HPDE6-E6E7 (cell line): ENCODE measurements around the gene MAML1.

Experiments
- DNase-seq: peaks from one replicate; pipeline ENCODE4 v3.0.0; 2011; ENCODE audit warnings: missing footprints; ENCODE audit errors: extremely low spot score

The MAML1 gene

DNA sequence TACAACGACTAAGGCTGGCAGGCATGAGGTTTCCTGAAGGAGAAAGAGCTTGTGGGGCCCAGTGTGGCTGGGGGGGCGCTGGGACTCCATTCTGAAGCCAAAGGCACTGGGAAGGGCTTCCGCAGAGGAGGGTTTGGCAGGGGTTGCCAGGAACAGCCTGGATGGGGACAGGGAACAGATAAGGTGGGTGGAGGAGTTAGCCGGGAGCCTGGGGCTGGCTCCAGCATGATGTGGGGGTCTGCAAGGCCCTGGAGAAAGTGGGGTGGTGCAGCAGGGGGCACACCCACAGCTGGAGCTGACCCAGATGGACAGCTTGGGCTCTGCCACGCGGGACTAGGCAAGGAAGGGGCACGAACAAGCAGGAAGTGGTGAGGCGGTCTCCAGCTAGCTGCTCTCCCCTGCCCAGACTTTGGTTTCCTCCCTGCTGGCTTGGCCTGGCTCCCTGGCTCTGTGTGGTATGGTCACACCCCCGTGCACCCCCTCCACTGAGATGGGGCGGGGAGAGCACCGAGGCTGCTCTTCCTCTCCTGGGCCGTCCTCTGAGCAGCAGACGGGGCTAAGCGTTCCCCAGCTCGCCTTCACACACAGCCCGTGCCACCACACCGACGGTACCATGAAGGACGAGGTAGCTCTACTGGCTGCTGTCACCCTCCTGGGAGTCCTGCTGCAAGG is 61.0 kb downstream of the MAML1 start, which contains the start of gene LTC4S:
Gene LTC4S (plus strand): TSS at position 519 of the 672 bp plus-strand sequence. CDS start 95 bp downstream, at position 614.
- no peak for DNase-seq

DNA sequence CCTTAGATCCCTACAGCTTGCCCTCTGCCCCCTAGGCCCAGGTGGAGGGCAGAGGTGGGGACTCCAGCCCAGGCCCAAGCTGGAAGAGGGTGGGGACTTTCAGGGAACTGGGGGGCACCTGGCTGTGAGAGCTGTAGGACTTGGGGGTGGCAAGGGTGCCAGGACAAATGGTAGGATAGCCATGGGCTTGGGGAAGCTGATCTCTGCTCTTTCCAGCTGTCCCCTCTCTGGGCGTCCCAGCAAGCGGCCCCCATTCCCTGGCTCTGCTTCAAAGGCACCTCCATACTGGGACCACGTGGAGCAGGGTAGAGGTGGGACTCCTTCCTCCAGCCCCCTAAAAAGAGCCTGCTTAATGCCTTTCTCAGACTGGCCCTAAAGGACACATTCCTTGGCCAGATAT is 61.5 kb downstream of the MAML1 start:
- no peak for DNase-seq

DNA sequence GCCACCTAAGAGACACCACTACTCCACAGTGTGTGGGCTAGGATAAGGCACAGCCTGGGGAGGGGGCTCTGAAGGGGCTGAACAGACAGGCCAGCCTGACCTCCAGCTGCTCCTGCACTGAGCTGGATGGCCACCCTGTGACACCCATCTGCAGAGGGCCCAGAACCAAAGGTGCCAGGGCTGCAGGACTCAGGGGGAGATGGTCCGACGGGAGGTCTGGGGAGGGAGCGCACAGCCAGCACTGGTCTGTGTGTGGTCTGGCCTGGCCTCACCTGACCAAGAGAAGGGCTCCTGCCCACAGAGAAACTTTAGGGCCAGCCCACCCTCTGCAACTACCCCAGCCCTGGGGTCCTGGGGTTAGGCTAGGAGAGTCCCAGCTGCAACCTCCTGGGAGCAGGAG is 62.0 kb downstream of the MAML1 start:
- DNase-seq, result no peak

DNA sequence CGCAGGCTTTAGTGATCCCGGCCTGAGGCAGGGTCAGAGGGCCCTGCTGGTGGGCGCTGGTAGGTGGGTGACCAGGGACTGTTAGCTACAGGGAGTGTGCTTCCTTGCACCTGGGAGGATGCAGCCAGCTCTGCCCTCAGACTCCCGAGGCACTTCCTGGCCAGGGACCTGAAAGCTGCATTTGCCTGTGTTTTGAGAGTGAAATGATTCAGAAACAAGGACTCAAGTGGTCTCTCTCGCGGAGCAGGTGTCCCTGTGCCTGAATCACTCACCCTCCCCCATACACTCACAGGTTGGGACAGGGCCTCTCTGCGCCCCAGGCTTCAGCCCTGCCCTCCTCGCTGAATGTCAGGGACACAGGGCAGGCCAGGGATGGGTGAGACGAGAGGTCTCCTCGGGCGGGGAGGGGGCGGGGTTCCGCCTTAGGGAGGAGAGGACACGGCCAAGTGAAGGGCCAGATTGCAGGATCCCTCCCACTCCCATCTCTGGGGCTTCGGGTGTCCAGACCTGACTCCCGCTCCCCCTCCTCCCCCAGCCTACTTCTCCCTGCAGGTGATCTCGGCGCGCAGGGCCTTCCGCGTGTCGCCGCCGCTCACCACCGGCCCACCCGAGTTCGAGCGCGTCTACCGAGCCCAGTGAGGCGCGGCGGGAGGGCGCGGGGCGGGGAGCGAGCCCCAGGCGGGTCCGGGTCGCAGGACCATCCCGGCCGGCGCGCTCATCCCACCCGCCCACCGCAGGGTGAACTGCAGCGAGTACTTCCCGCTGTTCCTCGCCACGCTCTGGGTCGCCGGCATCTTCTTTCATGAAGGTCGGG is 62.6 kb downstream of the MAML1 start:
- DNase-seq, result peak; percentile 14

DNA sequence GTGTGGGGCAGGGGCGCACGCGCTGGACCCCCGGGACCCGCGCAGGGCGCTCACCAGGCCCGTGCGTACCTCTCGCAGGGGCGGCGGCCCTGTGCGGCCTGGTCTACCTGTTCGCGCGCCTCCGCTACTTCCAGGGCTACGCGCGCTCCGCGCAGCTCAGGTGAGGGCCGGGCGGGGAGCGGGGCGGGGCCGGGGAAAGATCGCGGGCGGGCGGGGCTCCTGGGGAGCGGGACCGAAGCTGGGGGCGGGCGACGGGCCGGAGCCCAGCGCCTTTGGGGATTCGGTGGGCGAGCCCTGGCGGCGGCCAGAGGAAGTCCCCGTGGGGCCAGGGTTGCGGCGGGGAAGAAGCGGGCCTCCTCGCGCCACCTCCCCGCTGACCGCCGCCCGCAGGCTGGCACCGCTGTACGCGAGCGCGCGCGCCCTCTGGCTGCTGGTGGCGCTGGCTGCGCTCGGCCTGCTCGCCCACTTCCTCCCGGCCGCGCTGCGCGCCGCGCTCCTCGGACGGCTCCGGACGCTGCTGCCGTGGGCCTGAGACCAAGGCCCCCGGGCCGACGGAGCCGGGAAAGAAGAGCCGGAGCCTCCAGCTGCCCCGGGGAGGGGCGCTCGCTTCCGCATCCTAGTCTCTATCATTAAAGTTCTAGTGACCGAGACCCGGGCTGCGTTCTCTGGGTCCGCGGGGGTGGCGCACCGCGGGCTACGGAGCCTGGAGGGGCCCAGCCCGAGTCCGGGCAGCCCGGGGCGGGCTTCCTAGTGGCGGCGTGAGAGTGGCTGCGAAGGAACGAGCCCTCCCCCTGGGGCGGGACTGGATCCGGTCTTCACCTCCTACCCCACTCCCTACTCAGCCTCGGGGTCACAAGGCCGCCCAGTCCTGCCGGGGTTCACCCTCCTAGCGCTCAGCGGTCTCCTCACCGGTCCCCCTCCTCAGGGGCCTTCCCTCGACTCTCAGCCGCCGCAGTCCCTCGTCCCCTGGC is 63.5 kb downstream of the MAML1 start:
- DNase-seq, result peak; percentile 75

DNA sequence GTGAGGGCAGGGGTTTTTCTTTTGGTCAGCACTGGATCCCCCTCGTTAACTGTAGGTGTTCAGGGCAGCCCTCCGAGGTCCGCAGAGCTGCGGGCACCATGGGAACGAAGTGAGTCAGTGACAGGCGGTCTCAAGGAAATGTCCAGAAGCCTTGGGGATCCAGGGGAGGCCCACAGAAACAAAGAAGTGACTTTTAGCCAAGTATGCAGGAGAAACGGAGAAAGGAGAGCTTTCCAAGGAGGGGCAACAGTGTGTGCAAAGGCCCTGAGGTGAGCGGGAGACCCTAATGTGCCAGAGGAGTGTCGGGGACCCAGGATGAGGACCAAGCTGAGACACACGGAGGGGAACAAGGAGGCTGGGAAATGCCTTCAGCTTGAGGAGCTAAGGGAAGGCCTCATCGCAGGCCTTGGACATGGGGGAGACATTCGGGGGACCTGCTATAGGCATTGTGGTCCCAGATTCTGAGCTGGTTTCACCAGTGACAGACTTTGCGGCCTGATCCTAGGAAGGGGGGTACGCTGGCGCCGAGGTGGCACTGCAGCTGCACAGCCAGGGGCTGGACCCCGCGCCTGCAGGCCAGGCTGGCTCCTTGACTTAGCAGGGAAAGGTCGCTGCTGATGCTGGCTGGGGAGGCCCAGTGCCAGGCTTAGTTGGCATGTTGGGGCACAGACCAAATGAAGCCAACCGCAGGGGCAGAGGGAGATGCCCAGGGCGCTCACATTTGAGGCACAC is 64.4 kb downstream of the MAML1 start:
- DNase-seq, result no peak

DNA sequence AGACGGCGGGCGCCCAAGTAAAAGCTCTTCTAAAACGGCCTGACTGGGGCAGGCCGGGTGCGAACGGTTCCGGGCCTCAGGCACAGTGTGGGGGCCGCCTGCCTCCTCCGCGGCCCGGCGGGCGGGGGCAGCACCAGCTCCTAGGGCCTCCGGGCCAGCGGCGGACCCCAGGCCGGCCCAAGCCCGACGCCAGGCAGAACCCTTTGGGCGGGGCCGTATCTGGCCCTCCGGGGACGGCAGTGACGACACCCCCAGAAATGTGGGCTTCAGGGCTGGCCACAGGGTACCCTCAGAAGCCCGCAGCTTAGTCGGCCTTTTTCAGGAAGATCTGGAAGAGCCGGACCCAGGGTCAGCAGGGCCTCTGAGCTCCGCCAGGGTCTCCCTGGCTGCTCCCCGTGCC is 65.1 kb downstream of the MAML1 start:
- DNase-seq, result no peak

DNA sequence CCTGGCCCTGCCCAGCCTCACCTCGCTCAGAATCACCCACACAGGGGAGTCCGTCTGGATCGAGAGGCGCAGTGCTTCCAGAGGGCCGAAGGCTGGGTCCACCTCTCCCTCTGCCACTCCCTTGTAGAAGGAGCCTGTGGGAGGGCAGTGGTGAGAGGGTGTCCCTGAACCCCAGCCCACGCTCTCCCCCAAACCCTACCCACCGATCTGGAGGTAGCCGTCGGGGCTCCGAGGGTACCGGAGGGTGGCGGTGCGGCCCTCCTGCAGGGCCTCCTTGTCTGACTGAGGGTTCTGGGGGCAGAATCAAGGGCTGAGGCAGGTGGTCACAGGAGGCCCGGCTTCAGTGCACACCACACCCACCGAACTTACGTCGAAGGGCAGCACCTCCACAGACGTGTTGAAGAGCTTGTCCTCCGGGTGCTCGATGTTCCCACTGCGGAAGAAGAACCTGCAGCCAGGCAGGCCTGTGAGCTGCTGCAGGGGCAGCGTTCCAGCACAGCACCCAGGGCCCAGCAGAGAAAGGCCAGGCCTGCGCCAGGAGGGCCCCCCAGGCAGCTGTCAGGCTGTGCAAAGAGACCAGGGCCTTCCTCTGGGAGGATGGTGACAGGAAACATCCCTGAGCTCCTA is 65.6 kb downstream of the MAML1 start:
- no peak for DNase-seq

DNA sequence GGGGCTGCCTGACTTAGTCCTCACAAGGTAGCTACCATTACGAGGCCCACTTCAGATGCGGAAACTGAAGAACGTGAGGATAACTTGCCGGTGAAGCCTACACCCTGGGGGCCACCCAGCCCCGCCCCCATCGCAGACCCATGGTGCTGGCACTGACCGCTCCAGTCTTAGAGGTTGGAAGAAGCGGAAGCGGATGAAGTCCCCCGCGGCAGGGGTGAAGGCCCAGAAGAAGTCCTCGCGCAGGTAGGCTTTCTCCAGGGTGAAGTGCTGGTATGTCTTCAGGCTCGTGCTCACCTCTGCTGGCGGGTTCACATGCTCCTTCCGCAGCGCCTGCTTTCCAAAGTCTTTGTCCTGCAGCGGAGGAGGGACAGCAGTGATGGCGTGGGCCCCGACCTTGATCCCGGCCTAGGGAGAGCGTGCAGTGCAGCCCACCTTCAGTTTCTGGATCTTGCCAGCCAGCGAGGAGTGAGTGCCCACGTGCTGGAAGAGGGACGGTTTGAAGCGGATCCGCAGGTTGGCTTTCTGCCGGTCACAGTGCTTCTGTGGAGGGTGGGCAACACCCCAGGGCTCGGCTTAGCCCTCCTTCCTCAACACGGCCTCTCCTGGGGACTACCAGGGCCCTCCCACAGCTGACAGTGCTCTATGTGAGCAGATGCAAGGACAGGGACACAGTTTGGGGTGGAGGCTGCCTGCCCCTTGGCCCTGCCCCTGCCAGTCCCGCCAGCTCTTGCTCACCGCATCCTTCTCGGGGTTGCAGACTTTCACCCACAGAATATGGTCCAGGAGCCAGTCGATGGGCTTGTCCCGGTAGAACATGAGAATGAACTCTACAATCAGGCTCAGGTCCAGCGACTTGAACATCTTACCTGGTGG is 66.4 kb downstream of the MAML1 start:
- no peak for DNase-seq

DNA sequence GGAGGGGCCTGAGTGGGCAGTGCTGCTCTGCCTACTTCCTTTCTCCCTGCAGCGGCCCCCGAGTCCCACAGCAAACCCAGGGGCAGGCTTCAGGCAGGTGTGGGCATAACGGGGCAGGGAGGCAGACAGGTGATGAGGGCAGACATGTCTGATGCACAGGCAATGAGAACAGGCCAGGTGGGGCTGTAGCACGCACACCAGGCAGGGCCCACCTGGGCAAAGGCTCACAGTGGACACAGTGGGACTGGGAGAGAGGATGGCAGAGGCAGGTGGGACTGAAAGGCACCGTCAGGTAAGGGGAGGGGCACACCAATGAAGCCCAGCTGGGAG is 67.0 kb downstream of the MAML1 start:
- no peak for DNase-seq

DNA sequence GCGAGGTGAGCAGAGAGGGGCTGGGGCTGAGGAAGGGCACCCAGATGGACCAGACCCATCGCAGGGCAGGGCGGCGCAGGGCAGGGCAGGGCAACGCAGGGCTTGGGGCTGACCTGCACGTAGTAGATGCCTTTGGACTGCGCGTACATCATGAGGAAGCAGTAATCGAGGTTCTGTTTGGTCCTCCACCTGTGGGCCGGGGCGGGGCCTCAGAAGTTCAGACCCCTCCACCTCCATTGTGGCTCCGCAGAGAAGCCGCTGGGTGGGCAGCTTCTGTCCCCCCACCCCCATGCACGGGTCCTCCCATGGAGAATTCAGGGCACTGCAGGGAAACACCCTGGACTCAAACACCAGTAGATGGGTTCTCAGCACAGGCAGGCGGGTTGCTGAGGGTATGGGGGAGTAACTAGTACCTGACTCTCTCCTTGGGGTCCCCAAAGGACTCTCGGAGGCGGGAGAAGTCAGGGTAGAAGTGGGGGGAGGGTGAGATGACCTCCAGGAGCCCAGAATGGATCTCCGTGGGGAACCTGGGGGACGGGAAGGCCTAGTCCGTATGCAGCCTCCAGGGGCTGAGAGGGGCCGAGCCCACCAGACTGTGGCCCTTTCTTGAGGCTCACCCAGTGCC is 67.6 kb downstream of the MAML1 start:
- no peak for DNase-seq

DNA sequence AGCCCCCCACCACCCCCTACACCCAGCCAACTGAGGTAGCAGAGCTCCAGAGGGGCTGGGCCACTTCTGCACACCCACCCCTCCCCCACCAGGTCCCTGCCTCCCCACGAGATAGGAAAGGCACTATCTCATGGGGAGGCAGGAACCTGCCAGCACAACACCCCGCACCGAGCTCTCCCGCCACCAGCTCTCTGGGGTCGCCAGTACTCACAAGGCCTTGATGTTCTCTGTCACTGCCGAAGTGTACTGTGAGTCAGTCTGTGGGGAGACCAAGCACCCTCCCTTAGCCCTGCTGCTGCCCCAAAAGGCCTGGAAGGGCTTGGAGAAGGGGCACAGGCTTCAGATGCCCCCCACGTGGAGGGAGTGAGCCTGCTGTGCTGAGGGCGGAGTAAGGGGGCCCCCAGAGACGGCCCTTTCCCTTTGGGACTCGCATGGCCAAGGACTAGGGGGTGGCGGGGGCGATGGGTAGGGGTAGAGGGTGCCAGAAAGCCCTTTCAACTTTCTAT is 68.1 kb downstream of the MAML1 start:
- DNase-seq, result no peak

DNA sequence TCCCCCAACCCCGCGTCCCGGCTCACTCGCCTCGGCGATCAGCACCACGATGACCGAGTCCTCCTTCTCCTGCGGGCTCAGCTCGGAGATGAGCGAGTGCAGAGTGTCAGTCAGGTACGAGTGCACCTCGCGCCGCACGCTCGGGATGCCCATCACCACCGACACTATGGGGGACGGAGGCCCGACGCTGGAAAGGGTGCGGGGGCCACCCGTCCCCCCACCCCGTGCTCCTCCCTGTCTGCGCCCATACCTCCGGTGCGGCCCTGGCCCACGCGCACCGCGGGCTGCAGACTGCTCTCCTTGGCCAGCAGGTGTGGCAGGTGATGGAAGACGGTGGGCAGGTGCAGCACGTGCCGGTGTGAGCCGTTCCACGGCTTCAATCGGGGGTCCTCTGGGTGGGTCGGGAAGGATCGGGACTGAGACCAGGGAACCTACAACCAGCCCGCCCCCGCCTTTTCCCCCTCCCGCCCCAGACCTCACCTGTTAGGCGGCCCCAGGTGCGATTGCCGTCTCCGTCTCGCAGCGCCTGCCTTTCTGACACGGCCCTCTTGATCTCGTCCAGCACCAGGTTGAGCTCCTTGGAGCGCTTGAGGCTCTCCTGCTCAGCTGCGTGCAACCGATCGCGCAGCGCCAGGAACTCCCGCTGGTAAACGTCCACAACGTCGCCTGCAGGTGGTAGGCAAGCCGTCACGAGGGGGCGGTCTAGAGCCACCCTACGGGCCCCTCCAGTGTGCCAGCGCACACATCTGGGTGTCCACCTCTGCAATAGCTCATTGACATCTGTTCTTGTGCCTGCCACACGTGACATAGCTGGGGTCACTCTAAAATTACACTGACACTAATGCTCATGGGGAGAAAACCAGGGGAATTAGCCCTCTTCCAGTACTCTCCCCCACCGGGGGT is 68.9 kb downstream of the MAML1 start:
- DNase-seq, result no peak

DNA sequence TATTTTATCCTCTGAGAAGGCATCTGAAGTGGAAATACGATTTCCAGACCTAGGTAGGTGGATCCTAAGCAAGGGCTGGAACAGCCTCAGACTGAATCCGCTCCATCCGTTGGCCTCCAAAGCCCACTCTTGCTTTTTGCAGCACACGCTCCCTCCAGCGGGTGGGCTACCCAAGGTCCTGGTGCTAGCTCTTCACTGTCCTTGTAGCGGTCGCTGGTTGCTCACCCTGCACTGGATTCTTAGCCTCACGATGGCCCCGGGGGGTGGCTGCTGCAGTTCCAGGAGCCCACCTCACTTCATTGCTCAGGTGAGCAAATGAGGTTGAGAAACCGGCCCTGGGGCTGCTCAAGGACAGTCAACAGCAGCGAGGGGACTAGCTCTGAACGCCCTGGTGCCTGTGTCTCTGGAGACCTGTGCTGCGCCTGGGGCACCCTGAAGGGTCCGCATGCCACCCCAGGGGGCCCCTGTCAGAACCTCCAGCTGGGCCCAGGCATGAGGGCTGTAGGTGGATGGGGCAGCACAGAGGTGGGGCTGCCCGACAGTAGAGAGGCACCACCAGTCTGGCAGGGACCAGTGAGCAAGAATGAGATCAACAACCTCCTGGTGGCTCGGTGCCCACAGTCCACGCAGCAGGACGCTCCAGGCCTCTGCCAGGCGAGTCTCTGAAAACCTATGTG is 69.7 kb downstream of the MAML1 start:
- no peak for DNase-seq

DNA sequence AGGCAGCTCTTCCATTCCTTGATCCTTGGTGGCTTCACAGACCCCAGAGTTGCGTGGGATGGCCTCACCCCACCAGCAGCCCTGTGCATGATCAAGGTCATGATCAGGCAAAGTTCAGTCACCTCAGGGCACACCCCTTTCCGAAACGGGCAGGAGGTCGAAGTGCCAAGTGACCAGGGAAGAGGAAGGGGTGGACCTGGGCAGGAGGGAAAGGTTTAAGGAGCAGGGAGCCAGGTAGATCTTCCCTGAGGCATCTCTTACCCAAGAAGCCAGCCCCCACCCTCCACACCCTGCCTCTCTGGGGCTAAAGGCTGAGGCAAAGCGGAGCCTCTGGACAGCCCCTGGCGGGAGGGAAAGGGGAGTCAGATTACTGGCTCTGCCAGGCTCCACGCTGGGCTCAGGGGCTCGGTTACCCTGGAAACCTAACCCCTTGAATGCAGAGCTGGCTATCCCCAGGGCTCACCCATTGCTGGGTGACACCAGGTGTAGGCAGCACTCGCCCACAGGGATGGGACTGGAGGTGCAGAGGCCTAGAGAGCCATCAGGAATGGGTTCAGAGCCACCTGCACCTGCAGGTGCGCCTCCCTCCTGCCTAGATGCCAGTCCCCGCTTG is 70.4 kb downstream of the MAML1 start:
- DNase-seq, result no peak

DNA sequence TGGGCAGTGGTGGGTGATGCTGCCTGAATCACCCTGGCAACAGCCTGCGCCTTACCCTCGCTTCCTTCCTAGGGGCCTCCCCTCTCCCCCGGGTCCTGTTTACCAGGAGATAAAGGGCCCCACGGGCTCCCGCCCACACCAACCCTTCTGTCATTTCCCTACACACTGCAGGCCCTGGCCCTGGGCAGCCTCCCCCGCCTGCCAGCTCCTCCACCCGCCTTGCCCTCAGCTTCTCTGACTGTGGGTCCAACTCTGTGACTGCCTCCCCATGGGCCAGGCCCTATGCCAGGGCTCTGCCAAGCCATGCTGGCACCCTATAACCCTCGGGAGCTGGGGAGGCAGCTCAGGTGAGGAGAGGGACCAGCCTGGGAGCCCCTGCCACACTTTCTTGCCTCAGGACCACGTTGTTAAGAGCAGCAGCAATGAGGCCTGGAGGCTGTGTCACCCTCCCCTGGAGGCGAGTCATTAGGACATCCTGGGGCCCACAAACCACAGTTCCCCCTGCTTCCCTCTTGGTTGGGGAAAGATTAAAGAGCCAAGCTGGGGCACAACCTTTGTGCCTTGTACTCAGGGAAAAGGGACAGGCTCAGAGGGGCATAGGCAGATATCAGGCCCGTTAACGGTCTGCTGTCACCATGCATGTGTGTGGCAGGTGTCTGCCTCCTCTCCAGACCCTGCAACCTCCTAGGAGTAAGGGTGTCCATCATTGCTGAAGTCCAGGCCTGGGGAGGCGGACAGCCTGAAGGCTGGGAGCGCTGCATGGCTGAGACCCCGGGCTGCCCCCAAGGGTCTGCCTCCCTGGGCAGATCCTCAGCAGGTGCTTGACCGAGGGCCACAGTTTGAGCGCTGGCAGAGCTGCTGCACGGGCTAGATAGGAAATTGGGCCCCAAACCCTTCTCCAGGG is 71.3 kb downstream of the MAML1 start:
- DNase-seq, result no peak
